Tibial nerve (tissue), 3 donors: ENCODE results near the gene CROCC2.

Source experiments
- CTCF ChIP-seq, 5 experiments: fragments of 200-600 bp in 3 of 5; fragments of 450-650 bp in 2 of 5; sonication (generic) in 3 of 5; IDR thresholded peaks; one replicate each; pipeline ENCODE4 v1.5.1; 2016 to 2019; ENCODE audit warnings: antibody characterized with exemption in 5 of 5, mild to moderate bottlenecking in 3 of 5, moderate library complexity in 2 of 5
- POLR2A ChIP-seq, 2 donors: fragments of 450-650 bp; IDR thresholded peaks; one replicate each; pipeline ENCODE4 v1.6.1; 2017; ENCODE audit warnings: antibody characterized with exemption in 2 of 2, mild to moderate bottlenecking in 2 of 2, moderate library complexity in 2 of 2

- TF ChIP-seq CTCF (IDR thresholded peaks at IDR 0.05) (no peak), POLR2A (IDR thresholded peaks at IDR 0.05) (no peak)
These were observed 36.8 kb upstream of the CROCC2 start for GRCh38 chr2:240869109-240869955.
